Body of pancreas (tissue), 4 donors: ENCODE results near the gene MAP4K3.

Experiments used
- CTCF ChIP-seq, 7 experiments: fragments of 450-650 bp in 4 of 7; fragments of 200-600 bp in 3 of 7; sonication (generic) in 3 of 7; IDR thresholded peaks; one replicate each; pipeline ENCODE4 v1.5.1; 2016 to 2019; ENCODE audit warnings: antibody characterized with exemption in 7 of 7
- POLR2A ChIP-seq, 3 donors: fragments of 450-650 bp; IDR thresholded peaks; one replicate each; pipeline ENCODE4 v1.6.1; 2016; ENCODE audit warnings: antibody characterized with exemption in 3 of 3, mild to moderate bottlenecking in 2 of 3

- TF ChIP-seq POLR2A (IDR thresholded peaks at IDR 0.05) (no peak), CTCF (IDR thresholded peaks at IDR 0.05) (no peak)
Observed at GRCh38 chr2:39435234-39435633, 1.9 kb downstream of the MAP4K3 start.
